ENCODE data around the gene SDF4. TPM values are rescaled to one million over a fixed set of nuclear protein-coding genes. Genes with fewer than 3 reads are reported as not detected.

SDF4 gene, protein sequence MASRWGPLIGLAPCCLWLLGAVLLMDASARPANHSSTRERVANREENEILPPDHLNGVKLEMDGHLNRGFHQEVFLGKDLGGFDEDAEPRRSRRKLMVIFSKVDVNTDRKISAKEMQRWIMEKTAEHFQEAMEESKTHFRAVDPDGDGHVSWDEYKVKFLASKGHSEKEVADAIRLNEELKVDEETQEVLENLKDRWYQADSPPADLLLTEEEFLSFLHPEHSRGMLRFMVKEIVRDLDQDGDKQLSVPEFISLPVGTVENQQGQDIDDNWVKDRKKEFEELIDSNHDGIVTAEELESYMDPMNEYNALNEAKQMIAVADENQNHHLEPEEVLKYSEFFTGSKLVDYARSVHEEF
- 100 to 1,000 TPM in 3 of 4 donors, 10 to 100 TPM in 1; 93.3 to 170 (median 110) TPM for total RNA-seq

- H3K4me3 ChIP-seq = peak within 1 kb of the TSS; percentile 76 to 100 (median 97)
- no peaks in the 10 kb centered on the region for H3K9me3 ChIP-seq
- 0 to 1% methylated on average over 57 to 82 of the region's 99 CpGs for WGBS, 2 donors
- peaks cover 0 to 42% (median 21%) of the 10 kb centered on the region in 4 donors for H3K4me1 ChIP-seq
- peak; percentile 91 to 93 for DNase-seq (ENCODE audit: low spot score in 2 of 2)
- peaks cover 0 to 61% (median 10%) of the 10 kb centered on the region in 3 donors for H3K36me3 ChIP-seq
- peak within 1 kb of the TSS; percentile 72 to 97 (median 90) for H3K27ac ChIP-seq
- TF ChIP-seq EP300 (IDR thresholded peaks at IDR 0.05) = peak in 1 of 2 donors; percentile 75
- TF ChIP-seq, protein P1, sequence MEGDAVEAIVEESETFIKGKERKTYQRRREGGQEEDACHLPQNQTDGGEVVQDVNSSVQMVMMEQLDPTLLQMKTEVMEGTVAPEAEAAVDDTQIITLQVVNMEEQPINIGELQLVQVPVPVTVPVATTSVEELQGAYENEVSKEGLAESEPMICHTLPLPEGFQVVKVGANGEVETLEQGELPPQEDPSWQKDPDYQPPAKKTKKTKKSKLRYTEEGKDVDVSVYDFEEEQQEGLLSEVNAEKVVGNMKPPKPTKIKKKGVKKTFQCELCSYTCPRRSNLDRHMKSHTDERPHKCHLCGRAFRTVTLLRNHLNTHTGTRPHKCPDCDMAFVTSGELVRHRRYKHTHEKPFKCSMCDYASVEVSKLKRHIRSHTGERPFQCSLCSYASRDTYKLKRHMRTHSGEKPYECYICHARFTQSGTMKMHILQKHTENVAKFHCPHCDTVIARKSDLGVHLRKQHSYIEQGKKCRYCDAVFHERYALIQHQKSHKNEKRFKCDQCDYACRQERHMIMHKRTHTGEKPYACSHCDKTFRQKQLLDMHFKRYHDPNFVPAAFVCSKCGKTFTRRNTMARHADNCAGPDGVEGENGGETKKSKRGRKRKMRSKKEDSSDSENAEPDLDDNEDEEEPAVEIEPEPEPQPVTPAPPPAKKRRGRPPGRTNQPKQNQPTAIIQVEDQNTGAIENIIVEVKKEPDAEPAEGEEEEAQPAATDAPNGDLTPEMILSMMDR (IDR thresholded peaks at IDR 0.05) = no peak
- no peaks in the 10 kb centered on the region for H3K27me3 ChIP-seq
These were observed at the start of gene SDF4 for GRCh38 chr1:1231400-1232207. Gene SDF4 (minus strand): TSS chr1:1232001. CDS start chr1:1228772, 3,229 bp downstream.

DNA sequence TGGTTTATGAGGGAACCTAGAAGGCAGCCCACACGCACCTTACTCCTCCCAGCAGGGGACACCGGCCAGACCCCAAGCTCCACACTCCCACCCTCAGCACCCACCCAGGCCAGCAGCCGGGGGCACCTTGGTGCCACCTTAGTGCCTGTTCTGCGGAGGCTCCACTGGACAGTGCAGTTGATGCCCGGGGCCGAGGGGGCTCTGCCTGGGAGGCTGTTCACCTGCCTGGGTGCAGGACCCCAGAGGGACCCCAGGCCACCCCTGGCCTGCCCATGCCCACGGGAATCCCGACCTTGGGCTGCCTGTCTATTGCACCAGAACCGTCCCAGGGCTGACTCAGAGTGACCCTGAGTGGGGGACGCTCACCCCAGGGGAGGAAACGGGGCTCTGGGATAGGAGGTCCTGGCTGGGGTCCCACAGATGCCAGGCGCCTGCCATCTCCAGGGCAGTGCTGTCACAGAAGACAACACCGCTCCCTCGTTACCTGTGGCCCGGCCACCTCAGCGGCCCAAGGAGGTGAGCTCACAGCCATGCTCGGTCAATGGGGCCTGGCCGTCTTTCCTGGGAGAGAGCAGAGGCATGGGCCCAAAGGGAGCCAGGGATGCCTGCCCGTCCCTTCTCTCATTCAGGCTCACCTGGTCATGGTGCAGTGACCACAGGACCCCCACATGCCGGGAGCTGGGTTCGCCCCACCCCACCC, 49.1 kb upstream of the SDF4 start:
- Histone ChIP-seq H3K27ac (peak overlapping the region in 1 of 4 donors; percentile 45), H3K36me3 (no peaks in the 10 kb centered on the region), H3K4me1 (no peaks in the 10 kb centered on the region), H3K4me3 (no peak overlapping the region), H3K27me3 (peaks cover 0 to 10% of the 10 kb centered on the region in 2 donors), H3K9me3 (no peaks in the 10 kb centered on the region)
- 88 to 91% methylated on average over 9 to 12 of the region's 21 CpGs for WGBS, 2 donors
- TF ChIP-seq, protein P1 (IDR thresholded peaks at IDR 0.05) = no peak
- TF ChIP-seq POLR2A (IDR thresholded peaks at IDR 0.05) (no peak), EP300 (IDR thresholded peaks at IDR 0.05) (no peak)
- DNase-seq (ENCODE audit: low spot score in 2 of 2) = no peak

DNA sequence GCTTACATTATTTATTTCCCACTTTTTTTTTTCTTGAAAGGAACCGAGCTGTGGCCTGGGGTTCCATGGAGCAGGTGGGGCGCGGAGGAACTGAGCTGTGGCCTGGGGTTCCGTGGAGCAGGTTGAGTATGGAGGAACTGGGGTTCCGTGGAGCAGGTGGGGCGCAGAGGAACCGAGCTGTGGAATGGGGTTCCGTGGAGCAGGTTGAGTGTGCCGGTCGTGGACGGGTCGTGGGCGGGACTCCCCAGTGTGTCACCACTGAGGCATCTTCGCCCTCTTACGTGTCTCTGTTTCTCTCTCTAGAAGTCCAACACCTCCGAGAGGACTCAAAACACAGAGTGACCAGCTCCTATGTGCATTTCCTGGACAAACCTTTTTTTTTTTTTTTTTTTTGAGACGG, 47.2 kb upstream of the SDF4 start:
- Histone ChIP-seq H3K9me3 (no peaks in the 10 kb centered on the region), H3K4me1 (peaks cover 0 to 15% (median 6%) of the 10 kb centered on the region in 4 donors), H3K27me3 (no peaks in the 10 kb centered on the region), H3K36me3 (no peaks in the 10 kb centered on the region), H3K27ac (no peak overlapping the region), H3K4me3 (no peak overlapping the region)
- DNase-seq (ENCODE audit: low spot score in 2 of 2) = no peak
- TF ChIP-seq EP300 (IDR thresholded peaks at IDR 0.05) = no peak
- TF ChIP-seq, protein P1 (IDR thresholded peaks at IDR 0.05) = no peak
- TF ChIP-seq POLR2A (IDR thresholded peaks at IDR 0.05) = no peak
- WGBS, 2 donors = 92% methylated on average over 17 of the region's 17 CpGs

GRCh38 chr1:1278620-1279019, 46.8 kb upstream of the SDF4 start:
- TF ChIP-seq, protein P1 (IDR thresholded peaks at IDR 0.05) = no peak
- TF ChIP-seq EP300 (IDR thresholded peaks at IDR 0.05) (no peak), POLR2A (IDR thresholded peaks at IDR 0.05) (no peak)
- DNase-seq (ENCODE audit: low spot score in 2 of 2) = no peak
- no peak overlapping the region for H3K4me3 ChIP-seq
- no peaks in the 10 kb centered on the region for H3K9me3 ChIP-seq
- peaks cover 0 to 15% (median 6%) of the 10 kb centered on the region in 4 donors for H3K4me1 ChIP-seq
- no peaks in the 10 kb centered on the region for H3K27me3 ChIP-seq
- H3K27ac ChIP-seq = no peak overlapping the region
- WGBS, 2 donors = 93 to 94% methylated on average over 13 of the region's 13 CpGs
- no peaks in the 10 kb centered on the region for H3K36me3 ChIP-seq
